ENCODE results near the gene SEC24D. TPM values are rescaled to one million over a fixed set of nuclear protein-coding genes. Genes with fewer than 3 reads are reported as not detected.

Gene SEC24D
- total RNA-seq, 2 experiments from 2014 or later, result 28.5 to 33.0 TPM

DNA sequence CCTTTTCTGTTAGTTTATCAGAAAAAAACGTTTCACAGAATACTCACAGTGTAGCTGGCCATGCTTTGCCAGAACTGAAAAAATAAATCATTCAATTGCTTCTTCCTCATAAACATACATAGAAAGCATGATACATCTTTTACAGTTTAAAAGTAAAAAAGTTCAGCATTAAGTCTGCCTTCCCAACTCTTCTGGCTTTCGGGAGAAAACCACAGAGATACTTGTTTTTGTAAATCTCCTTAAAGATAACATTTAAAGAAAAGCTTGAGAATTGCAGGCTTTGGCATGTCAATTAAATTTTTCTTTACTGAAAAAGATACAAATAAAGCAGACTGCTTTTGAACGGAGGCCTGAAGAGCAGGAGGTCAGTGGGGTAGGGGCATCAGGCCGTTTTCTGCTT, 66.8 kb downstream of the SEC24D start:
- no peak overlapping the region for H3K4me3 Mint-ChIP-seq
- H3K27ac Mint-ChIP-seq, result no peak overlapping the region
- ATAC-seq (no peak), DNase-seq (no peak)
- intact Hi-C loops (cut with DNase I, micrococcal nuclease), result no loop called here
- H3K36me3 Mint-ChIP-seq (ENCODE audit: low read depth), result peaks cover 13% of the 10 kb centered on the region
- H3K9me3 Mint-ChIP-seq (ENCODE audit: low read depth), result no peaks in the 10 kb centered on the region
- ChIA-PET POLR2A (no interaction called here), CTCF (interaction anchor here (0.8 to 4.1 kb wide), 5 partner anchors 17 to 196 kb away, joined by 3 to 43 read pairs (median 5); no protein-coding TSS in a partner anchor)
- no peaks in the 10 kb centered on the region for H3K27me3 Mint-ChIP-seq
- no peaks in the 10 kb centered on the region for H3K4me1 Mint-ChIP-seq

DNA sequence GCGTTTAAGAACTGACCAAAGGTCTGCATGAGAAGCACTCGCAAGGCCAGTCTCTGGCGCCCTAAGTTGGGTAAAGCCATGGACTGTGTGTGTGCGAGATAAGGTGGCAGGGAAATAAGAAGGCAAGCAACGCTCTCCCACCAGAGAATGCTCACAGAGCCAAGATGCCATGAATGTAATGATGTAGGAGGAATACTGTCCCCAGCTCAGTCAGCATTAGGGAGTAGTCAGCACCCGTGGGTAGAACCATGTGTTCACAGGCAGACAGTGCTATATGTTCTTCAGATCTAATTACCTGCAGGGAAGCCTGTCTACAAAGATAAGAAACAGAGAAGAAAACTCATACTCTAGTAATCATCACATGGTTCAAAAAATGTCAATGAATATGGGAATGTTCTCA, 68.8 kb downstream of the SEC24D start:
- H3K9me3 Mint-ChIP-seq (ENCODE audit: low read depth), result no peaks in the 10 kb centered on the region
- no peak overlapping the region for H3K27ac Mint-ChIP-seq
- no peaks in the 10 kb centered on the region for H3K4me1 Mint-ChIP-seq
- CTCF ChIA-PET, result no interaction called here
- no peaks in the 10 kb centered on the region for H3K27me3 Mint-ChIP-seq
- POLR2A ChIA-PET, result no interaction called here
- H3K4me3 Mint-ChIP-seq, result no peak overlapping the region
- intact Hi-C loops (cut with DNase I, micrococcal nuclease), result no loop called here
- DNase-seq, result no peak
- ATAC-seq, result no peak
- peaks cover 19% of the 10 kb centered on the region for H3K36me3 Mint-ChIP-seq (ENCODE audit: low read depth)

DNA sequence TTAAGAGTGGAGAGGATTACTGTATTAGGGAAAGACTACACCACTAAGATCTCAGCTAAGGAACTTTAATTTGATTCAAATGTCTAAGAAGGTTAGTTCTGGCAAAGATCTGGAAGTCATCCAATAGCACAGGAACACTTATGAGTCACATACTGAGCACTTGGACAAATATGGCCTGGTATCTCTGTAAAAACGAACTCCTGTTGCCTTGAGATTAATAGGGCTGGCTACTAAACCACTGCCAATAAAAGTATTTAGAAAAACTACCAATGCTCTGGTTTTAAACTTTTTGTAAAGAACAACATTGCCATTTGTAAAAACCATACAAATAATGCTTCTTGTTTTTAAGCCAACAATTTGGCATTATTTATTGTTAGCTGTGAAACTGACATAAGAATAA, 70.5 kb downstream of the SEC24D start:
- H3K9me3 Mint-ChIP-seq (ENCODE audit: low read depth), result no peaks in the 10 kb centered on the region
- ATAC-seq, result no peak
- no peaks in the 10 kb centered on the region for H3K27me3 Mint-ChIP-seq
- H3K36me3 Mint-ChIP-seq (ENCODE audit: low read depth), result peaks cover 28% of the 10 kb centered on the region
- no peaks in the 10 kb centered on the region for H3K4me1 Mint-ChIP-seq
- ChIA-PET CTCF (no interaction called here), POLR2A (no interaction called here)
- H3K4me3 Mint-ChIP-seq, result no peak overlapping the region
- DNase-seq, result no peak
- H3K27ac Mint-ChIP-seq, result no peak overlapping the region
- intact Hi-C loops (cut with DNase I, micrococcal nuclease), result no loop called here

DNA sequence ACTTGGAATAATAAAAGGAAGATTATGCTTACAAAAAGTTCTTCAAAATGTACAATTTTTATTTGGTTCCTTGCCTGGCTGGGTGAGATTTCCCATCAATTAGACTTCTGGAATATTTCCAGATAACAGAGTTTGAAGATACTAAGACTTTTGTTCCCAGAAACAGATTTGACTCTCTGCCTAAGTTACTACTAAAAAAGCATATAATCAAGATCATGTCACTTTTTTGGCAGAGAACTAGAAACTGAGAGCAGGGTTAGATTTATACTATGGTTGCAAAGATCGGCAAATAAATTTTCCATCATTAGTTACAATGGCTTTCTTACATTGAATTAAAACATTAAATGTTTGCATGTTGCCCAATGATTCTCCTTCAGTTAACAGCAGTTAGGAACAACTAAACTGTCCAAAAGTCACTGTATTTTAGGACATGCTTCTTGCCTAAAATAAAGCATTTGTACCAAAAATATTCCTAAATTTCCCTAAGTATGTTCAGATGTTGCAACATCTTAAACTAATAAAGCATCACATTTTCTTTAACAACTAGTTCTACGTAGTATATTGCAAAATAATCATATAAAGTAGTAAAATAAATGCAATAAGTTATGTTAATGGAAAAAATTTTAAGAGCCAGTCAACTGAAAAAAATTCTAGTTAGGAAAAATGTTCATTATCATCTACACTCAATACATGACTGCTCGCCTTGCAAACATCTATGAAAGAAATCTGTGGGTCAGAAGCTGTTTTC, 73.0 kb downstream of the SEC24D start:
- Mint-ChIP-seq H3K27ac (no peak overlapping the region), H3K4me1 (no peaks in the 10 kb centered on the region), H3K9me3 (ENCODE audit: low read depth) (no peaks in the 10 kb centered on the region), H3K4me3 (no peak overlapping the region), H3K36me3 (ENCODE audit: low read depth) (peaks cover 28% of the 10 kb centered on the region), H3K27me3 (no peaks in the 10 kb centered on the region)
- CTCF ChIA-PET, result interaction anchor here (1.1 to 1.5 kb wide), 2 partner anchors 12 to 121 kb away, joined by 3 to 5 read pairs; no protein-coding TSS in a partner anchor
- intact Hi-C loops (cut with DNase I, micrococcal nuclease), result no loop called here
- no peak for ATAC-seq
- no peak for DNase-seq
- POLR2A ChIA-PET, result no interaction called here

DNA sequence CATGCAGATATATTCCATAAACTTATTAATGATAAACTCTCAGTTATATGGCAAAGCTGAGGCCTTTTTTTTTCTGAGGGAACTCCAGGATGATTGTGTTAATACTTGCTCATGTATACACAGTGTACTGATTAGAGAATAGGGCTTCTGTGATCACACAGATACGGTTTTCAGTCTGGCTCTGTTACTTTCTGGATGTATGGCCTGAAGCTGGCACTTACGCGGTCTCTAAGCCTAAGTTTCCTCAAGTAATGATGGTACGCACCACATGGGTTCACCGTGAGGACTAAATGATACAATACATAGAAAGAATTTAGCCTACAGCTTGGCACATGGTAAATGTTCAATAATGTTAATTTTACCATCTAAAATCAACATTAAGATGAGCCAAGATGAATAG, 73.8 kb downstream of the SEC24D start:
- Mint-ChIP-seq H3K27me3 (no peaks in the 10 kb centered on the region), H3K27ac (no peak overlapping the region), H3K9me3 (ENCODE audit: low read depth) (no peaks in the 10 kb centered on the region), H3K4me3 (no peak overlapping the region), H3K36me3 (ENCODE audit: low read depth) (peaks cover 28% of the 10 kb centered on the region), H3K4me1 (no peaks in the 10 kb centered on the region)
- intact Hi-C loops (cut with DNase I, micrococcal nuclease), result no loop called here
- POLR2A ChIA-PET, result no interaction called here
- DNase-seq (no peak), ATAC-seq (no peak)
- CTCF ChIA-PET, result no interaction called here

DNA sequence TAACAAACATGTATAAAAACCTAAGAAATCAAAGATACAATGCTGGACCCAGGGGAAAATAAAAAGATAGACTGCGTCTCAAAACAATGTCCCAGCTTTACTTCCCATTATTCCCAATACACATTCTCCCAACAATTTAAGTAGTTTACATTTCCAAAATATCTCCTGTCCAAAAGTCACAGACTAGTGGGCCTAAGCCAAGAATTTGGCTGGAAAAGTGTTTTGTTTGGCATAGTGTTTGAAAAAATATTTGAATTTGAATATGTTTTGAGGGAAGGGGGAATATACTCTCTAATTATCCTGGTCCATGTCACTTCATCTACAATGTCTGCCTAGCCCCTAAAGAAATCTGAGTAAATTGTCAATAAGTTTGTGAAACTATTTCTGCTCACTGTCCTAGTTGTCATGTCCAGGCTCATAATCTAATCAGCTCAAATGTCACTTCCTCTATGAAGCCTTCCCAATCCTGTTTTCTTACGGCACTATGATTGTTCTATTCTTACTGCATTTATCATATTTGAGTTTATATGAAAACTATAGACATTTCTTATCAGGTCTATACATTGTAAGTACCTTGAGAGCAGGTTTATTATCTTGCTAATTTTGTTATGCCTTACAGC, 74.4 kb downstream of the SEC24D start:
- intact Hi-C loops (cut with DNase I, micrococcal nuclease), result no loop called here
- Mint-ChIP-seq H3K4me3 (no peak overlapping the region), H3K27ac (no peak overlapping the region), H3K27me3 (no peaks in the 10 kb centered on the region), H3K9me3 (ENCODE audit: low read depth) (no peaks in the 10 kb centered on the region), H3K36me3 (ENCODE audit: low read depth) (peaks cover 23% of the 10 kb centered on the region), H3K4me1 (no peaks in the 10 kb centered on the region)
- POLR2A ChIA-PET, result no interaction called here
- DNase-seq (no peak), ATAC-seq (no peak)
- CTCF ChIA-PET, result no interaction called here

DNA sequence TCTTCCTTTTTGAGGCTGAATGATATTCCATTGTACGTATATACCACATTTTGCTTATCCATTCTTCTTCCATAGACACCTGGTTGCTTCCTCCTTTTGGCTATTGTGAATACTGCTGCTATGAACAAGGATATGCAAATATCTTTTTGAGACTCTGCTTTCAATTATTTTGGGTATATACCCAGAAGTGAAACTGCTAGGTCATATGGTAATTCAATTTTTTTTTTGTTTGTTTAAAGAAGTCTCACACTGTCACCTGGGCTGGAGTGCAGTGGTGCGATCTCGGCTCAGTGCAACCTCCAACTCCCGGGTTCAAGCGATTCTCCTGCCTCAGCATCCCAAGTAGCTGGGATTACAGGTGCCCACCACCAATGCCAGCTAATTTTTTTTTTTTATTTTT, 75.4 kb downstream of the SEC24D start:
- no peaks in the 10 kb centered on the region for H3K27me3 Mint-ChIP-seq
- POLR2A ChIA-PET, result no interaction called here
- intact Hi-C loops (cut with DNase I, micrococcal nuclease), result no loop called here
- CTCF ChIA-PET, result no interaction called here
- H3K4me1 Mint-ChIP-seq, result no peaks in the 10 kb centered on the region
- H3K36me3 Mint-ChIP-seq (ENCODE audit: low read depth), result peaks cover 21% of the 10 kb centered on the region
- H3K9me3 Mint-ChIP-seq (ENCODE audit: low read depth), result no peaks in the 10 kb centered on the region
- no peak overlapping the region for H3K27ac Mint-ChIP-seq
- DNase-seq, result no peak
- H3K4me3 Mint-ChIP-seq, result no peak overlapping the region
- no peak for ATAC-seq

DNA sequence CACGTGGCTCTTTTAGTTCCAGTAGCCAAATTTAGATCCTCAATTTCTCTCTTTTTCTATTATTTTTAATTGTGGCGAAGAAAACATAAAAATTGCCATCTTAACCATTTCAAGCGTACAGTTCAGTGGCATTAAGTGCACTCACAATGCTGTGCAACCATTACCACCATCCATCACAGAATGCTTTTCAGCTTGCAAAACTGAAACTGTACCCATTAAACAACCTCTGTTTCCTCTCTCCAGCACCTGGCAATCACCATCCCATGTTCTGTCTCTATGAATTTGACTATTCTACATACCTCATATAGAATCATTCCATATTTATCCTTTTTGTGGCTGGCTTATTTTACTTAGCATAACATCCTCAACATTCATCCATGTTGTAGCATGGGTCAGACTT, 75.8 kb downstream of the SEC24D start:
- ChIA-PET POLR2A (interaction anchor here (0.7 kb wide), 1 partner anchor 12 kb away, joined by 3 read pairs; no protein-coding TSS in a partner anchor), CTCF (interaction anchor here (0.8 kb wide), 1 partner anchor 12 kb away, joined by 3 read pairs; no protein-coding TSS in a partner anchor)
- Mint-ChIP-seq H3K36me3 (ENCODE audit: low read depth) (peaks cover 19% of the 10 kb centered on the region), H3K27me3 (no peaks in the 10 kb centered on the region), H3K4me1 (no peaks in the 10 kb centered on the region), H3K27ac (no peak overlapping the region), H3K4me3 (no peak overlapping the region), H3K9me3 (ENCODE audit: low read depth) (no peaks in the 10 kb centered on the region)
- intact Hi-C loops (cut with DNase I, micrococcal nuclease), result no loop called here
- DNase-seq, result no peak
- no peak for ATAC-seq

DNA sequence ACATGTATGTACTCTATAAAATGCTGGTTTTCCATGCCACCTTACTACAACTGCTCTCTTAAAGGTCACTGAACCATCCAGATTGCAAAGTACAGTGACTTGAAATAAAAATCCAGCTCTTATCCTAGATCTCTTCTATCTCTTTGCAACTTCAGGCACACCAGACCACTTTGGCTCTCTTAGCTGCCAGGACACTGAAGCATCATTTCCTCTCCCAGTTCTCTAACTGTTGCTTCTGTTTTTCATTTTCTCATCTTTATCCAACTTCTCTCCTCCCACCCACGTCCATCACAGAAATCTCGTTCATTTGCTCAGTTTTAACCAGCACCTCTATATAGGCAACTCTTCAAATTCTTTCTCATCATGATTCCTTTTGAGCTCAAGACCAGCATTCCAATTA, 76.4 kb downstream of the SEC24D start:
- no peak for ATAC-seq

DNA sequence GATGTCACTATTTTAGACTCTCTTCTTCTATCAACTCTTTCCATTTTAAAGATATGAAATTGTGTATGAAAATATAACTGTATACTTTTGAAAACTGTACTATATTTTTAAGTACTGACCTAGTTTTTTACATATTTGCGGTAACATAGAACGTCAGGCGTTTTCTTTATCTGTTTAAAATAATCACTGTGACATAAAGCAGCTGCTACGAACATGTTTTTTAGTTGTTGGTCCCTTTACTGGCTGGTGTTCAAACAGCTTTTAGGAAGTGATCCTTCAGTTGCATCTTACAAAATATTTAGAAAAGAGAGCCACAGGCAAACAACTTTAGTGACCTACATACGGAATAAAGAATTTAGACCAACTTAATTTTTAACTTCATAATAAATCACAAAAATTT, 77.6 kb downstream of the SEC24D start:
- DNase-seq (no peak), ATAC-seq (no peak)
- CTCF ChIA-PET, result interaction anchor here (1.0 to 1.4 kb wide), 3 partner anchors 14 to 133 kb away, joined by 3 to 4 read pairs (median 3); no protein-coding TSS in a partner anchor
- no peak overlapping the region for H3K27ac Mint-ChIP-seq
- H3K4me3 Mint-ChIP-seq, result no peak overlapping the region
- H3K36me3 Mint-ChIP-seq (ENCODE audit: low read depth), result peaks cover 9% of the 10 kb centered on the region
- no peaks in the 10 kb centered on the region for H3K9me3 Mint-ChIP-seq (ENCODE audit: low read depth)
- no peaks in the 10 kb centered on the region for H3K27me3 Mint-ChIP-seq
- POLR2A ChIA-PET, result no interaction called here
- no peaks in the 10 kb centered on the region for H3K4me1 Mint-ChIP-seq
- intact Hi-C loops (cut with DNase I, micrococcal nuclease), result no loop called here

More for the DNA sequence above, 76.4 kb downstream of the SEC24D start:
- intact Hi-C loops (cut with DNase I, micrococcal nuclease), result no loop called here
- no peak overlapping the region for H3K27ac Mint-ChIP-seq
- DNase-seq, result no peak
- peaks cover 17% of the 10 kb centered on the region for H3K36me3 Mint-ChIP-seq (ENCODE audit: low read depth)
- ChIA-PET CTCF (interaction anchor here (0.8 kb wide), 1 partner anchor 12 kb away, joined by 3 read pairs; no protein-coding TSS in a partner anchor), POLR2A (interaction anchor here (0.7 kb wide), 1 partner anchor 13 kb away, joined by 3 read pairs; no protein-coding TSS in a partner anchor)
- no peaks in the 10 kb centered on the region for H3K9me3 Mint-ChIP-seq (ENCODE audit: low read depth)
- no peaks in the 10 kb centered on the region for H3K4me1 Mint-ChIP-seq
- H3K4me3 Mint-ChIP-seq, result no peak overlapping the region
- no peaks in the 10 kb centered on the region for H3K27me3 Mint-ChIP-seq

DNA sequence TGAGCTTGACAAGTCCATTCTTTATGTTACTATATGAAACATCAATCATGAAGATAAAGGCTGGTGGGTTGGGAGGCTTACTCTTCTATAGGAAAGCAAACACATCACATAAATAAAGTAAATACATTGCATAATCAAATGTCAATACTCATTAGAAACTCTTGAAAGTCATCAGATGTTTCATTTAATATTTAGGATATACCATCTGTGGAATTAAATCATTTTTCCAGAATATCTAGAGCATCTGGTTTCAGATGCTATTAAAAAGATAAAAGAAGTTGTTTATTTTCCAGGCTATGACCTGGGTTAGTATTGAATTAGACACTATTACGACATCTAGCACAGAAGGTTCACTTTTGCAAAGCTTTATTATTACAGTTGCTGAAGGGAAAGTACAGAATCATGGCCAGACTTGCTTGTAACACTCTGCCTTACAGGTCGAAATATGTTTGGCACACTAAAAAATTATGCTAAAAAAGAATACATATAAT, 78.1 kb downstream of the SEC24D start:
- POLR2A ChIA-PET, result no interaction called here
- H3K36me3 Mint-ChIP-seq (ENCODE audit: low read depth), result peaks cover 10% of the 10 kb centered on the region
- H3K27ac Mint-ChIP-seq, result no peak overlapping the region
- H3K27me3 Mint-ChIP-seq, result no peaks in the 10 kb centered on the region
- CTCF ChIA-PET, result interaction anchor here (0.6 to 1.4 kb wide), 5 partner anchors 13 to 134 kb away, joined by 3 to 4 read pairs (median 3); no protein-coding TSS in a partner anchor
- intact Hi-C loops (cut with DNase I, micrococcal nuclease), result no loop called here
- H3K4me1 Mint-ChIP-seq, result no peaks in the 10 kb centered on the region
- H3K9me3 Mint-ChIP-seq (ENCODE audit: low read depth), result no peaks in the 10 kb centered on the region
- no peak overlapping the region for H3K4me3 Mint-ChIP-seq
- DNase-seq (no peak), ATAC-seq (no peak)

DNA sequence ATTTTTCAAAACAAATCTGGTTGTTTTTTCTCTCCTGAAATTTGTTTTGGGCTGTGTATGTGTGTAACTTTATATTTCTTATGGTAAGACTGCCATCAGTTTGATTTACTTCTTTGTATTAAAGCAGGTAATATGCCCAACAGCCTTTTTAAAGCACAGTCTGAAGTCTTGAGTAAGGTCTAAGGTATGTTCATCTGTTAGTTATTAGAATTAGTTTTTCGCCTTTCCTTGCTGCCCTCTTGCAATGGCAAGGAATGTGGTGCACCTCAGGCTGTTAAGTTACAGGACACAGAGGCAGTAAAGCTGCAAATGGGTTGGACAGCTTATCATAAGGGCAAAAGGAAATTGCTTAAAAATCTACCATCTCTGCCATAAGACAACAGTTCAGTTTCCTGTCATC, 79.0 kb downstream of the SEC24D start:
- no peaks in the 10 kb centered on the region for H3K4me1 Mint-ChIP-seq
- POLR2A ChIA-PET, result no interaction called here
- DNase-seq (no peak), ATAC-seq (no peak)
- CTCF ChIA-PET, result interaction anchor here (1.4 to 2.7 kb wide), 3 partner anchors 13 to 135 kb away, joined by 3 to 9 read pairs (median 3); no protein-coding TSS in a partner anchor
- intact Hi-C loops (cut with DNase I, micrococcal nuclease), result no loop called here
- no peaks in the 10 kb centered on the region for H3K27me3 Mint-ChIP-seq
- peaks cover 12% of the 10 kb centered on the region for H3K36me3 Mint-ChIP-seq (ENCODE audit: low read depth)
- H3K27ac Mint-ChIP-seq, result no peak overlapping the region
- H3K9me3 Mint-ChIP-seq (ENCODE audit: low read depth), result no peaks in the 10 kb centered on the region
- no peak overlapping the region for H3K4me3 Mint-ChIP-seq
